ENCODE data around the gene BCL11A. TPM values are rescaled to one million over a fixed set of nuclear protein-coding genes. Genes with fewer than 3 reads are reported as not detected.
"Not testable (repeated sequence)": the region's sequence is repeated elsewhere in the genome, so short reads cannot be mapped to it uniquely, and the experiment has no call there.

Gene BCL11A
- total RNA-seq, 3 donors from 2014 or later (not counting 1 experiment from before 2014, with no cell fraction given), result 2.6 to 3.5 (median 3.0) TPM

DNA sequence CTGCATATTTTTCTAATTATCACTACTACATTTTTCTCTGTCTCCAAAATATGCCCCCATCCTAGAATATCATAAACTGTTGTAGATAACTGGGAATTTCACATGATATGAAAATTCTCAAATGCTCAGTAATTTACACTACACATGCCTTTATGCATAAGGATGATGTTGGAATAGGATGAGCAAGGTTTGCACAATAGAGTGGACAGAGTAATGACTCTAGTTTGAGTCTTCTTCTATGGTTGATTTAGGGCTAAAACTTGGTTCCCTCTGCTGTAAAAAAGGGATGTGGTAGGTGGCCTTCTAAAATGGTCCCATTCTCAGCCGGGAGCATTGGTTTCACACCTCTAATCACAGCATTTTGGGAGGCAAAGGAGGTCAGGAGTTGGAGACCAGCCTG lies 129.9 kb downstream of the BCL11A start:
- ATAC-seq (no peak), DNase-seq (no peak)
- Histone ChIP-seq H3K27me3 (ENCODE audit: control insufficient read depth, insufficient read depth, low read length) (no peaks in the 10 kb centered on the region), H3K27ac (ENCODE audit: low read length) (no peak overlapping the region), H3K4me1 (ENCODE audit: control insufficient read depth, insufficient read depth, low read length) (peaks cover 2% of the 10 kb centered on the region), H3K4me3 (ENCODE audit: low read length) (no peak overlapping the region), H3K9me3 (ENCODE audit: control insufficient read depth, insufficient read depth, low read length) (no peaks in the 10 kb centered on the region), H3K36me3 (ENCODE audit: control insufficient read depth, insufficient read depth, low read length) (no peaks in the 10 kb centered on the region)
- no peaks in the 10 kb centered on the region for H3K36me3 Mint-ChIP-seq
- WGBS (ENCODE audit: insufficient coverage), result 83% methylated on average over 1 of the region's 1 CpG
- TF ChIP-seq, protein P1, sequence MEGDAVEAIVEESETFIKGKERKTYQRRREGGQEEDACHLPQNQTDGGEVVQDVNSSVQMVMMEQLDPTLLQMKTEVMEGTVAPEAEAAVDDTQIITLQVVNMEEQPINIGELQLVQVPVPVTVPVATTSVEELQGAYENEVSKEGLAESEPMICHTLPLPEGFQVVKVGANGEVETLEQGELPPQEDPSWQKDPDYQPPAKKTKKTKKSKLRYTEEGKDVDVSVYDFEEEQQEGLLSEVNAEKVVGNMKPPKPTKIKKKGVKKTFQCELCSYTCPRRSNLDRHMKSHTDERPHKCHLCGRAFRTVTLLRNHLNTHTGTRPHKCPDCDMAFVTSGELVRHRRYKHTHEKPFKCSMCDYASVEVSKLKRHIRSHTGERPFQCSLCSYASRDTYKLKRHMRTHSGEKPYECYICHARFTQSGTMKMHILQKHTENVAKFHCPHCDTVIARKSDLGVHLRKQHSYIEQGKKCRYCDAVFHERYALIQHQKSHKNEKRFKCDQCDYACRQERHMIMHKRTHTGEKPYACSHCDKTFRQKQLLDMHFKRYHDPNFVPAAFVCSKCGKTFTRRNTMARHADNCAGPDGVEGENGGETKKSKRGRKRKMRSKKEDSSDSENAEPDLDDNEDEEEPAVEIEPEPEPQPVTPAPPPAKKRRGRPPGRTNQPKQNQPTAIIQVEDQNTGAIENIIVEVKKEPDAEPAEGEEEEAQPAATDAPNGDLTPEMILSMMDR (IDR thresholded peaks at IDR 0.05), result no peak
- H3K4me3 Mint-ChIP-seq, result no peak overlapping the region
- H3K9me3 Mint-ChIP-seq, result no peaks in the 10 kb centered on the region
- intact Hi-C loops (cut with micrococcal nuclease), result no loop called here
- peaks cover 8 to 9% of the 10 kb centered on the region in 2 donors for H3K27me3 Mint-ChIP-seq (ENCODE audit: low read depth in 2 of 2)
- no peak overlapping the region for H3K27ac Mint-ChIP-seq
- no peaks in the 10 kb centered on the region for H3K4me1 Mint-ChIP-seq

DNA sequence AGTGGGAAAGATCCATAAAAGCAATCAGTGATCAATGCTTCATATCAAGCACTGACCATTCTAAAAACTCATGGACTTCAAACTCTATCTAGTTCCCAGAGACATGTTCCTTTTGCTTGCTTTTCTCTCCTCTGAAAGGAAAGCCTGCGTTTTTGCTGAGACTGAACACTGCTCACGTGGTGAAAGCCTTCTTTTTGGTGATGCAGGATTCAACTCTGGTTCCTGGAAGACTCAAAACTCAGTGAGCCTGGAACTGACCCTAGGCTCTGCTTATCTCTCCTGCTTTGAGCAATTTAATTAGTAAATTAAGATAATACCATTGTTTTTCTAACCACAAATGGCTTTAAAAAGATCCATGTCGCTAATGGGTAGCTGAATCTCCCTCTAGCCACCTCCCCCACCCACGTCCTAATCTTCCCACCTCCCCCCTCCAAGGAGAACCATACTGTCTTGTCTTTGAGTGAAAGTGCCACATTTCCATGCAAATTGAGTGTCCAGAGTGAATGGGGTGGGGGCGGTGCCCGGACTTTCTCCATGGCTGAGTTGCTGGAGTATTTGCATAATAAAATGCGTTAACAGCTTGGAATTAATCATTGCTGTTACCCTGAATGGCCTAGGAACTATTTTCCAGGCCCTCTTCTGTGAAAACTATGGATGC lies 130.5 kb downstream of the BCL11A start:
- Histone ChIP-seq H3K27ac (ENCODE audit: low read length) (no peak overlapping the region), H3K4me1 (ENCODE audit: control insufficient read depth, insufficient read depth, low read length) (peaks cover 2% of the 10 kb centered on the region), H3K27me3 (ENCODE audit: control insufficient read depth, insufficient read depth, low read length) (no peaks in the 10 kb centered on the region), H3K9me3 (ENCODE audit: control insufficient read depth, insufficient read depth, low read length) (no peaks in the 10 kb centered on the region), H3K36me3 (ENCODE audit: control insufficient read depth, insufficient read depth, low read length) (no peaks in the 10 kb centered on the region), H3K4me3 (ENCODE audit: low read length) (no peak overlapping the region)
- DNase-seq (no peak), ATAC-seq (no peak)
- no peak overlapping the region for H3K4me3 Mint-ChIP-seq
- 85% methylated on average over 7 of the region's 7 CpGs for WGBS (ENCODE audit: insufficient coverage)
- H3K27me3 Mint-ChIP-seq (ENCODE audit: low read depth in 2 of 2), result peaks cover 8 to 11% of the 10 kb centered on the region in 2 donors
- intact Hi-C loops (cut with micrococcal nuclease), result no loop called here
- TF ChIP-seq, protein P1 (IDR thresholded peaks at IDR 0.05), result no peak
- H3K27ac Mint-ChIP-seq, result no peak overlapping the region
- H3K36me3 Mint-ChIP-seq, result no peaks in the 10 kb centered on the region
- H3K9me3 Mint-ChIP-seq, result no peaks in the 10 kb centered on the region
- H3K4me1 Mint-ChIP-seq, result no peaks in the 10 kb centered on the region

DNA sequence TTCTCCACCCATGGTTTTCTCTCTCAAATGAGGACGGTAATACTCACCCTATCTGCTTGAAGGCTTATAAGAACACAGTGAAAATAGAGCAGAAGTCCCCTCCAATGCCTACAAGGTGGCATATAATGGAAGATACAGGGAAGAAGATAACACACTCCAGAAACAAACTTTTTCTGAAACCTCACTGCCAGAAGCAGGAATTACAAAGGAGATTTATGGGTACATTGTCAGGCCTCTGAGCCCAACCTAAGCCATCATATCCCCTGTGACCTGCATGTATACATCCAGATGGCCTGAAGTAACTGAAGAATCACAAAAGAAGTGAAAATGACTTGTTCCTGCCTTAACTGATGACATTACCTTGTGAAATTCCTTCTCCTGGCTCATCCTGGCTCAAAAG lies 136.2 kb downstream of the BCL11A start:
- H3K4me3 ChIP-seq (ENCODE audit: low read length); intact Hi-C loops (cut with micrococcal nuclease); H3K27me3 ChIP-seq (ENCODE audit: control insufficient read depth, insufficient read depth, low read length); ATAC-seq; H3K9me3 ChIP-seq (ENCODE audit: control insufficient read depth, insufficient read depth, low read length); H3K36me3 Mint-ChIP-seq; H3K27ac Mint-ChIP-seq; H3K9me3 Mint-ChIP-seq; DNase-seq; H3K4me1 Mint-ChIP-seq; H3K36me3 ChIP-seq (ENCODE audit: control insufficient read depth, insufficient read depth, low read length); H3K4me3 Mint-ChIP-seq; H3K27ac ChIP-seq (ENCODE audit: low read length): not testable (repeated sequence)
- 86% methylated on average over 1 of the region's 1 CpG for WGBS (ENCODE audit: insufficient coverage)
- H3K4me1 ChIP-seq (ENCODE audit: control insufficient read depth, insufficient read depth, low read length), result peaks cover 11% of the 10 kb centered on the region
- peaks cover 8 to 16% of the 10 kb centered on the region in 2 donors for H3K27me3 Mint-ChIP-seq (ENCODE audit: low read depth in 2 of 2)

DNA sequence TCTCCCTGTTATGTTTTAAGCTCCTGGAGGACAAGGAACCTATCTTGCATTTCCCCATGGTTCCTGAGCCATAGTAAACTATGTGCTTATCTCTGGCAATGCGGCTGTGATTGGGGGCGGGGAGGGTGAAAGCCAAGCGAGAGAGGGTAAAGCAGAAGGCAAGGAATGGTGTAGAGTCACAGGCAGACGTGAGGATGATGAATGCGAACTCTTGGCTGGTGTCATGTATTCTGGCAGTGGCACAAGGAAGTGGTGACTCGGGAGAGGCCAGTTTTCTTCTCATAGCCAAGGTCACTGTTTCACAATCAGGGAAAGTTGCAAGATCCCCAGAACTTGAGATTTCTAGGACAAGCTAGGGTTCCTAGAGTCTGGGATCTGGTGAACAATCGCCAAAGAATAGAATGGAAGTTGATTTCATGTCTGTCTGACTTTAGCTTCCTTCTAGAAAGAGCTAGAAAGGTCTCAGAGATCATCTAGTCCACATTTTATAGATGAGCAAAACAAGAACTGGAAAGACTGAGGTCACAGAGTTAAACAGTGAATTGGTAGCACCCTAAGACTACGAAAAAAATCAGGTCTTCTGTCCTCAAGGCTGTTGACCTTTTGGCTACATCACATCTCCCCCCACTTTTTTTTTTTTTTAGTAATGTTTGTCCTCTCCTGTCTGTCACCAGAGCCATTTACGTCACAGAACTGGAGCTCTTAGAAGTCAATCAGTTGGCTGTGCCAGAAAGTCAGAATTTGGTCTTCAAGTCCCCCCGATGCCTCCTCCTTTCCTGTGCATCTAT lies 137.0 kb downstream of the BCL11A start:
- Histone ChIP-seq H3K27me3 (ENCODE audit: control insufficient read depth, insufficient read depth, low read length) (no peaks in the 10 kb centered on the region), H3K36me3 (ENCODE audit: control insufficient read depth, insufficient read depth, low read length) (no peaks in the 10 kb centered on the region), H3K27ac (ENCODE audit: low read length) (no peak overlapping the region), H3K4me1 (ENCODE audit: control insufficient read depth, insufficient read depth, low read length) (peaks cover 11% of the 10 kb centered on the region), H3K9me3 (ENCODE audit: control insufficient read depth, insufficient read depth, low read length) (no peaks in the 10 kb centered on the region), H3K4me3 (ENCODE audit: low read length) (no peak overlapping the region)
- Mint-ChIP-seq H3K4me1 (peaks cover 0 to 6% of the 10 kb centered on the region in 2 donors), H3K9me3 (no peaks in the 10 kb centered on the region), H3K36me3 (no peaks in the 10 kb centered on the region), H3K27me3 (ENCODE audit: low read depth in 2 of 2) (peaks cover 8 to 20% of the 10 kb centered on the region in 2 donors), H3K4me3 (no peak overlapping the region), H3K27ac (no peak overlapping the region)
- intact Hi-C loops (cut with micrococcal nuclease), result no loop called here
- ATAC-seq, result no peak
- TF ChIP-seq, protein P1 (IDR thresholded peaks at IDR 0.05), result no peak
- DNase-seq, result no peak
- 84% methylated on average over 10 of the region's 10 CpGs for WGBS (ENCODE audit: insufficient coverage)
